ENCODE results near the gene POU2AF1.

The POU2AF1 gene

DNA sequence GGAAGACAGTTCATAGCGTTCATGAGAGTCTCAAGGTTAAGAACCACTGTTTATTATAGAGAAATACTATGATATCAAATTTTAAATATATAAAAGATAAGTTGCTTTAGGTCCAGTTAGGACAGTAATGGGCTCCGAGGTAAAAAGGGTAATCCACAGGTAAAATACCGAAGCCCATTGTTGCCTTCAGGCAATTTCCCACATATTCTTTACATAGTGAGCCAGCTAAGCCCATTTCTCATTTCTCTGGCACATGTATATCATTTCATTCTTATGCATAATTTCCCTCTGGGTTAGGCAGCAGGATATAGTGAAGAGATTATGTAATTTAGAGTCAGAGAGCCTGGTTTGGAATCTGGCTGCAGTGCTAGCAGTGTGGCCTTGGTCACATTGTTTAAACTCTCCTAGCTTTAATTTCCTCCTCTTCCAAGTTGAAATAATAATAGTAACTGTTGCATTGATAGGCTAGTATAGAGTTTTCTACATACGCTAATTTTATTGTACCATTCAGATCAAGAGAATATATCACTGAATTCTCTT lies 7.6 kb upstream of the POU2AF1 start:
- no peak for DNase-seq (ENCODE audit: low spot score)

DNA sequence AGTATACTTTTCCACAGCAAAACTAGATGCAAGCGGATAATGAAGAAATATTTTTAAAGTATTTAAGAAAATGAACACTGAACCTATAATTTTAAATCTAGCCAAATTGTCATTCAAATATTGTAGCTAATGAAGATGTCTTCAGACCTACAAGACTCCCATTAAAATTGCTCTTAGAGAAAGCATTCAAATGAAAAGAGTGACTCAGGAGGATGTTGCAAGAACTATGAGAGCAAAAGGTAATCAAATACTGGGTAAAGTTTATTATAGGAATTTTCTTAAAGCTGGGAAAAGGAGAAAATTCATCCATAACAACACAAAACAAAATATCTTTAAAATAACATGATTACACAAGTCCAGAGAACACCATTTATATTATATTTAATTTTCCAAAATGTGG lies 5.4 kb upstream of the POU2AF1 start:
- DNase-seq (ENCODE audit: low spot score): no peak

DNA sequence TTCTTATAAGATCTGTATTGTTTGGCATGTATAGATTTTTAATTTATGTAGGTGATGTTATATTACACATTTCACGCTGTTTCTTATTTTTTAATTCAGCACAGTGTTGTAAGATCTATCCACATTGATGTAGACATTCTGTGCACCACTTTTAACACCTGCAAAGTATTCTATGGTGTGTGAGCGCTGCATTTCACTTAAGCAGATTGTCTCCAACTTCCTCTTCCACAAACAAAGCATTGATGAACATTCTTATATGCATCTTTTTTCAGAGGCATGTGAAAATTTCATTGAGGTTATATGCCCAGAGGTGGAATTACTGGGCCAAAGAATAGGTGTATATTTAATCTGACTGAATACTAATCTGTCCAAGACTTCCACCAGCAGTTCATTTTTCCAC lies 3.4 kb upstream of the POU2AF1 start:
- DNase-seq (ENCODE audit: low spot score): no peak

DNA sequence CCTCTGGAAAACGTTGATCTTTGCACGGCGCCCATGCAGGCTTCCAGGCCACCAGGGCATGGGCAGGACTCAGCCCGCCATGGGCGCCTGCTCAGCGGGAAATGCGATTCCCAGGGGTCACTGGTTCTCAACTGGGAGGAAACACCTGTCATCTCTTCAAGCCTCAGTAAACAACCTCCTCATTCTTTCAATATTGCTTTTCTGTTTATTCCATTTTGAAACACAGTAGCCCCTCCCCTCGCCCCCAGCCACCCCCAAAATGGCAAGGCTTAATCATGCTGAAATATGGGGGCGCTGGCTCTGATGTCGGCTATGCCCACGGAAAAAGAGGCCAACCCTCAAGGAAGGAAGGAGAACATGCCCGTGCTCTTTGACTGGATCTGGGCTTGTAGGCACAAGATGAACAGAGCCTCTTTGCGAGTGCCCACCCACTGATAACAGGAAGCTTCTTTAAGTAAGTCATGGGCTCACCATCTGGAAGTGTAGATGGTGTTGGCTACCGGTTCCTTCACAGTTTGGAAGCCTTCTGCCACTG lies 594 bp upstream of the POU2AF1 start:
- DNase-seq (ENCODE audit: low spot score): no peak

DNA sequence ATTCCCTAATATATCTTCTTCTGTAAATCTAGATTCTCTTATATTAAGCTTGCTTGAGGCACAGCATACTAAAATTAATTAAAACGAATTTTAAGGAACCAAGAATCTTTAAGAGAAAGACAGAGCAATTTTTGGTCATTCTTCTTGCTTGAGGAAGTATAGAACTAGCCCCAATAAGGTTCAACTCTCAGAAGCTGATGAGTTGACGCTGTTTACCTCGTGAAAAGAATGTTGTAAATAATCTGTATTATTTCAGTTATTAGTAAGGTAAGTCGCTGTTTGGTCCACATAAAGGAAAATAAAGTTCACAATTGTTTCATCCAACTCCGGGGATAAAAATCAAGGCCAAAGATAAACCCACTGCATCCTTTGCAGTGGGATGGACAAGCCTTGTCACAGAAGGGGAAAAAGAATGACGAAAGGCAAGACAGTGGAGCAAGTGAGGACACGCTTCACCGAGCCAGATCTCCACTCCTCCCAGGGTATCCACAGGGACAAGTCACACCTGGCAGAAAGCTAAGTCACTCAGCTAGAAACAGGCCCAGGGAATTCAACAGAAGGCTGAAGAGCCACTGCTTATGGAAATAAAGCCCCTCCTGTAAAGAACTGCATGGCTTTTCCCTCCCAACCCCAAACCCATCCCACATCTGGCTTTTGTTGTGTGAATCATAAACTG lies 752 bp downstream of the POU2AF1 start:
- no peak for DNase-seq (ENCODE audit: low spot score)

DNA sequence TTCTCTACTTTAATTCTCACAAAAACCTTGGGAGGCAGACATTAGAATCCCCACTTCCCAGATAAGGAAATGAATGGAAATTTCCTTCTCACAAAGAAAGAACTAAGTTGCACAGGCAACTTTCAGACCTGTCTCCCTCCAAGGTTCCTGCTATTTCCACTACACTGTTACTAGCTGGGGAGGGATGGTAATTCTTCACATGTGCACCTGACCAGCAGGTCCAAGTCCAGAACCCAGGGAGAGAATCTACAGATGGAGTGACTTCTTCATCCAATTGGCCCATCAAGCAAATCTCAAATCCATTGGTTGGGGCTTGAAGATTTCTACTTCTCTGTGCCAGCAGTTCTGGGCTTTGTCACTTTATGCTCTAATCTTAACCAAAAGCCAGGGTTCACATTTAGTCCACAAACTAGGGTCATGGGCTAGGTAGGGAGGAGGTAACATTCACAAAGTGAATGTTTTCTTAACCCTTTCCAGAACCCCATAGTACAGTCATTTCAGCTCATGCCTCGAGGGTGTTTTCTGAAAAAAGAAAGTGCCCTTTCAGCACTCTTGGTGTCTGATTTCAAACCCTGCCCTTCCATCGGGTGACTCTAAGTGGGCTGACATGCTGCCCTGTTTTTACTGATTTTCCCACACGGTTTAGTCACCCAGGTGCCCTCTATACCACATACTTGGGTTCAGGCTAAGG lies 2.7 kb downstream of the POU2AF1 start:
- DNase-seq (ENCODE audit: low spot score): no peak

DNA sequence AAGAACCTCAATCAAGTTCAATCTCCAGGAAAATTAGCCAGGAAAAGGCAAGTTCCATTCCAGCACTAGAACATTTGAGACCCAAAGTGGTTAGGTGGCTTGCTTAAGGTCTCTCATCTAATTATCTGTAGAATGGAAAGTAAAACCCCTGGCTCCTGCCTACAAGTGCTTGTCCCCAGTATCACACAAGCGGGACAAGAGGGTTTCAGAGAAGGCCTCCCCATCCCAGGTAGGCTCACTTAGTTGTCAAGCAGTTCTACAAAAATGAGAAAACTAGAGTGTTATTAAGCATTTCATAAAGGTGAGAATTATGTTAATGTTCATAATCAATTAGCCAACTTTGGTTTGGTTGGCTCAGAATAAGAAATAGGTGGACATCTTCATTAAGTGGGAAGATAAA lies 5.5 kb downstream of the POU2AF1 start:
- no peak for DNase-seq (ENCODE audit: low spot score)

DNA sequence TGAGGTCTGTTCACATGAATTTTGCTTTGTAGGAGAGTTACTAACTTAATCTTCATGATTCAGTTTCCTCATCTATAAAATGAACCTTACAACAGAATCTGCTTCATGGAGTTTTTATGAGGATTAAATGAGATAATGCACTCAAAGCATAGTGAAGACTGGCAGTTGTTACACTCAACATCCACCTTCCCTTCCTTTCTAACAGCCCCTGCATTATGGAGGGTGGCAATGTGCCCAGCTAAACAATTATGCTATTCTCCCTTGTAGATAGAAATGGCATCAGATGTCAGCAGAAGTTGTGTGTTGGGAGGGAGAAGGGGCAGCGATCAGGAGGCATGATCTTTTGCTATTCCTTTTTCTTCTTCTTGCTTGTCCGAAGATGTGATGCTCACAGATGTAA lies 6.5 kb downstream of the POU2AF1 start:
- no peak for DNase-seq (ENCODE audit: low spot score)

DNA sequence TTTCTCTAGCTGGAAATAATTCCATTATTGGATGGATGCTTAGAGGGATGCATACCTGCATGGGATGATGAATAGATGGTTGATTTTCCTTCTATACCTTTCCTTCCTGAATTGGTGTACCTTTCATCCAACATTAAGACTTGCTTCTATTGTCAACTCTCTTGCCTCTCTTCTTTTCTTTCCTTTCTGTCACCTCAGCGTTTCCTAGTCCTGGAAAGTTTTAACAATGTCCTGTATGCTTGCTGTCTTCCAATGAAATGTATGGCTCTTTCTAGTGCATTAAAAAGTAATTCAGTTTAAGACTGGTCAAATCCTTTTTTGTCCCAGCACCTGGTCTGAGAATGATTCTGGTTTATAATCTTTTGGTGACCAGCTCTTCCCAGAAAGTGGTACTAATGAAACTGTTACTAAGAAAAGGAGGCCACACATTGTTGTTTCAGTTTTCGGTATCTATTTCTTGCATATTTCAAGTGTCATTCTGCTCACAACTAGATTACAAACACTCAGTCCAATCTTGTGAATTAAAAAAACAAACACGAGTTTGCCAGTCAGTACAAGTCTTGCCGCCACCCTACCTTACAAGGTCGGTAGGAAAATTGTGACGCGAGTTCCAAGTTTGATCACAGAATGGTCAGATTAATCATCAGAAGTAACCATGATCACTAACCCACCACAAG lies 8.0 kb downstream of the POU2AF1 start:
- DNase-seq (ENCODE audit: low spot score): no peak

DNA sequence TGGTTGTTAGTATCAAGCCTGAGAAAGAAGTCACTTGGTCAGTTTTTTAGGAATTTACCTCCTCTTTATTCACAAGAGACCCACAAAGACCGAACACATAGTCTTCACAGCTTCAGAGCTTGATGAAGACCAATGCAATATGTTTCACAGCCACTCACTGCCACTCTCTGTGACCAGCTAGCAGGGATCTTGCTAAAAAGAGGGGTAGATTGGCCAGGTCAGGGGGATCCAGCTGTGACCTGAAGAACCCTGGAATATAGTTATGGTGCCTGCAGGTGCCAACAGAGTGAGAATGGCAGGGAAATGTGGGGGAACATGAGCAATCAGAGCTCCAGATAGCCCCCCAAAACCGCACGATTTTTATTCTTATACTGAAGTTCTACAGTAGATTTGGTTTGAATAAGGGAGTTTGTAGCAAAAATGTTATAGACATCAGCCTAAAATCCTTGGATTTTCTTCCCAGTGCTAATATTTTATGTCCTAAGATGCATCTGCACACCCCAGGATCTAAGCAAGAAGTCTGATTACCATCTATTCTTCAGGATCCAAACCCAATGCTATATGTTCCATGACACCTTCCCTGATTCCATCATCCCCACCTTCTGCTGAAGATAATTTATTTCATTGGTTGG lies 8.7 kb downstream of the POU2AF1 start:
- DNase-seq (ENCODE audit: low spot score): no peak

DNA sequence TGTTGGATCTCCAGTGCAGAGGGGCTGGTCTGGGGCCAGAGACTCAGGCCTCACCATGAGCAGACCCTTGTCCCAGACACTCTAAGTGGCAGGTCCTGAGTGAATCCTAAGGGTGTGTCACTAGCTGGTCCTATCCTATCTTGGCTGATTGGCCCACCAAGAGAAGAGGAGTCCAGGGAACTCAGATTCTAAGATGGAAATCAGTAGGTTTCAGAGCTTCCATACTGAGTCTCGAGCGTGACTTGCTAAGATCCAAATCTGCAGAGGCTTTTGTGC lies 10.9 kb downstream of the POU2AF1 start:
- DNase-seq (ENCODE audit: low spot score): no peak

DNA sequence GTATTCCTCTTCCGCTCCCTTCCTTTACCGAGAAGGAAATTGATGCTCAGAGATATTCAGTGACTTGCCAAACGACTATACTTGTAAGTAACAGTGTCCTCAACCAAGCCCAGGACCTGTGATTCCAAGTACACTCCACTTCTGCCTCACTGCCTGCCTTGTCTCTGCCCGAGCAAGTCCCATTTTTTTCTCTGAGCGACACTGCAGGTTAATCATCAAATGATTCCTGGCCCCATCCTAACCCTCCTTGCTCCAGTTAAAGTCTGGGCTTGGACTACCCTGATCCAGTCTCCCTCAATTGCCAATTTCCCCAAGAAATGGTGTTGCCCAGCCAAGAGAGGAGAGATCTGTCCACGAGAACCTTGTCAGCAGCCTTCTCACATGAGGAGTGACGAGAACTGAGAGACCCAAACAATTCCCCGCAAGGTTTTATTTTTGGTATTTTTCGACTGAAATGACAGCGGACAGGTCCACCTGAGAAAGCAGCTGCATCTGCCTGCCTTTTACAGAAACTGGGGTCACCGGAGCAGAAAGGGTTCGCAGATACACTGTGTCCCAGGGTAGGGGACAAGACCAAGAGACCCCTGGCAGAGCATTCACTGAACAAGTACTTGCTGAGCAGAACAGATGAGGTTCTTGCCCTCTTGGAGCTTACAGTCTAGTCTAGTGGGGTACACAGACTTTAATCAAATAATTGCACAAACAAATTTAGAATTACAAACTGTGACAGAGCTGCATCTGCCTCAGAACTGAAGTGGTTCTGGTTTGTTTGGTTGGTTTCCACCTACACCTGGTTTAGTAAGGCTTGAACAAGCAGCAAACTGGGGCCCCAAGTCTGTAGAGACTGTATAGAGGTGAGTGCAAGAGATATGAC lies 11.4 kb downstream of the POU2AF1 start:
- no peak for DNase-seq (ENCODE audit: low spot score)

DNA sequence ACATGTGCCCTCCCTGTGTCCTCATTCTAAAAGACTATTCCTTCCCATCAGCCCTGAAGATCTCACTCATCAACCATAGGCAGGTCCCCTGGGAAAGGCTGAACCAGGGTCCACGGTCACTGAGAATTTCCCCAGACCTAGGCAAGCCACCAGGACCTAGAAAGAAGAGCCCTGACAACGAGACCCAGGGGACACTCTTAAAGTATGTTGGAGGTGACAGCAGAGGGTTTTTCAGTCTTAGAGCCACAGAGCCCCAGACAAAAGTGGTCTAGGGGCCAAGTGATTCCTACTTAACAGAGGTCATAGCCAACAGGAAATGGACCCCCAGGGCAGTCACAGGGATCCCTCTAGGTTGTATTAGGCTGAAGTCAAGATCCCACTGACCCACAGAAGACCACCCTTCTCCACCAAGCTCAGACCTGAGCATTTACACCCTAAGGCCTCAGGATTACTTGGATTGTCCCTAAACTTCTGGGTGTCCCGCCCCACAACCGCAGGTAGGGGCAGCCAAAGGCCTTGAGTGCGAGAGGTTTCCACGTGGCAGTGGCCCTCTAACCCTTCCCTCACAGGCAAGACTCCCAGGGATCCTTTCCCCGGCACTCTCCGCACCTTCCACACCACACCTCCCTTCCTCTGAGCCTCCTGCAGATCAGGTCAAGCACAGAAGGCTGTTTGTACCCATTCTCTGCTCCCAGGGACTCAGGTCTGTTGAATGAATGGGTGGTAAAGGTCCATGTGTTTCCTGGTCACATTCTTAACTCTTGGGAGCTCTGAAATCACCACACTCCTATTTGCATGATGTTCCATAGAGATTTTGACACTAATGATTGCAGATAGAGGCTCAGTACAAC lies 12.3 kb downstream of the POU2AF1 start:
- DNase-seq (ENCODE audit: low spot score): no peak

DNA sequence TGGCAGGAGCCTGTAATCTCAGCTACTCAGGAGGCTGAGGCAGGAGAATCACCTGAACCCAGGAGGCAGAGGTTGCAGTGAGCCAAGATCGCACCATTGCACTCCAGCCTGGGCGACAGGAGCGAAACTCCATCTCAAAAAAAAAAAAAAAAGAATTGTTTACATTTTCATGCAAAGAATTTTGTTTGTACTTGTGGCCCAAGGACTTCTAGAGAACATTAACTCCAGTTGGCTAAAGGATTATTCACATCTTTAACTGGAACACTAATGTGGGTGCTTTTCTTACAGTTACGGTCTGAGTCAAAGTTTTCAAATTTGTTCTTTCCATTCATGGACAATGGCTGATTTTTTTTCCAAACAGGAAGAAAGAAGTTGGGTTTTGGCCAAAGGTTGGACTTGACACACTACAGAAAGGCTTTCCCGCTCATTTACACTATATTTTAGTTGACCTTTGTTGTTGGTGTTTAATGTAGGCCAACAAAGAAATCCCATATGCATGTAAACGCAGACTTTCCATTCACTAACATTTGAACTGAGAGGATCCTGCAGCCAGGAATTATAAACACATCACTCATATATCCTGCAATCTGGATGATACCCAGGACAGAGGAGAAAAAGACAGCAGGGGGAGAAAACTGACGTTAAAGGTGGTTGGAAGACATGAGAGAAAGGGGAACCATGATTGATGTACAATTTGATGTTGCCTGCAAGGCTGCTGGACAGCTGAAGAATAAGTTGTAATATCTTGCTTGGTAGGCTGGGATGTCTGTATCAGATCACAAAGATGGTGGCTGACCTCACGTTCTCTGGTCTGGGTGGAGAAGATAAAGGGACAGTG lies 13.1 kb downstream of the POU2AF1 start:
- DNase-seq (ENCODE audit: low spot score): no peak

DNA sequence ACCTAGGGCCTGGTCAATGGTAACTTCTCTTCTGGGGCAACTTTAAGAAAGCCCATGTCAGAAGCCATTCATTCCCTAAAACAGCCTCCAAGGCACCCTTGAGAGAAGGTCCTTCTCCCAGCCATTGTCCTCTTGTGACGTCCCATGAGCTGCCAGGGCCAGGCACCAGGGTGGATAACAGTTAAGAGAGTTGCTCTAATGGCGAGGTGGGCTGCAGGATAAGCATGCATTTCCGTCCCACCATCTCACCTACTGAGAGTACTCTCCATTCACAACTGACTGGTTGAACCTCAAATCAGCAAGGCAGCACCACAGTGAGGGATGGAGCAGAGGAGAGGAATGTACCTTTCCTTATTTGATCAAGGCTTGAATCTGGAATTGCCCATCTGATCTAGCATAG lies 14.6 kb downstream of the POU2AF1 start:
- no peak for DNase-seq (ENCODE audit: low spot score)

DNA sequence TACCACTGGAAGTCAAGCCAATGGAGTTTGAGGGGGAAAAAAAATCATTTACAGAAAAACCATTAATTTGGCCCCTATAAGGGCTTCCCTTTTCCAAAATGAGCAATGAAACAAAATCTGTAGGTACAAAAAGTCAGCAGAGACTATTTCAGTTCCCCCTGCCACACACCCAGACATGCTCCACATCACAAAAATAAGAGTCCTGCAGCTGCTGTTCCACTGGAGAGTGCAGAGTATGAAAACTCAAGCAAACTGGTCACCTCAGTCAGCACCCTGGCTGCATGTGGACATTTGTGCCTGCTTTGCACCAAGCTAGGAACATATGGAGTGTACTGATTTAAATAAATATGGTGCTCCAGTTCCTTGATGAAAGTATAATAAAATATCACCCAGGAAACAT lies 15.1 kb downstream of the POU2AF1 start:
- DNase-seq (ENCODE audit: low spot score): no peak

DNA sequence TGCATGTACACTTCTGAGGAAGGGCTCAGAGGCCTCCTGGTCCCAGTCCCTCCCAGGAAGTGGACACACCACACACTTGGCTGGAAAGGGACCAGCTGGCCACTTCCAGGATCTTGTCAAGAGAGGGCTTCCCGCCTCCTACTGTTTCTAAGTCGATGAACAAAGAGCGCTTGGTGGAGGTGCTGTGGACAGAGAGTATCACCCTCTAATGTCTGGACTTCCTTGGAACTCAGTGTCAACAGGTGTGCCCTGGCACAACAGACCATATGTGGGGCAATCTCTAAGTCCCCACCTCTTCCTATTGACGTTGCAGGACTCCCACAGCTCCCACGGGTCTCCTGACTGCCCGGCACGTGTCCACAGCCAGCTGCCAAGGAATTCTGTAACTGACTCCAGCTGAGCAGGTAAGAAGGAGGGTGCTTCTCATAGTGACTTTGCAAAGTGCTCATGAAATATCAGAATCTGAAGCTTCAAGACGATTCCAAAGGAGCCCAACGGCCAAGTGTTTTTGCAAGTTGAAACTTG lies 16.1 kb downstream of the POU2AF1 start:
- DNase-seq (ENCODE audit: low spot score): no peak

DNA sequence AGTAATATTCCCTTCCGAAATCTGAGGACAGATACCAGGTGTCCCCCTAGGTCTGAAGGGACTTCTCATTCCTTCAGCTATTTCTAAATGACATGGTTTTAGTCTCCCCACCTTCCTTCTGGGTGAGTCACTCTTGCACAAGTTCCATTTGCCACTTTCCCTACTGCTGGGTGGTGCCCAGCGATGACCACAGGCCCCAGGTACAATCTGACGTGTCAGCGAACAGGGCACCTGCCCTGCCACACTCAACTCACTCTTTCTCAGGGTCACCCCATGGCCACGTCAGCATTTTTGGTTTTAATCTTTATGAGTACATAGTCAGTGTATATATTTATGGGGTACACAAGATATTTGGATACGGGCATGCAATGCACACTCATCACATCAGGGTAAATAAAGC lies 17.2 kb downstream of the POU2AF1 start:
- DNase-seq (ENCODE audit: low spot score): no peak

DNA sequence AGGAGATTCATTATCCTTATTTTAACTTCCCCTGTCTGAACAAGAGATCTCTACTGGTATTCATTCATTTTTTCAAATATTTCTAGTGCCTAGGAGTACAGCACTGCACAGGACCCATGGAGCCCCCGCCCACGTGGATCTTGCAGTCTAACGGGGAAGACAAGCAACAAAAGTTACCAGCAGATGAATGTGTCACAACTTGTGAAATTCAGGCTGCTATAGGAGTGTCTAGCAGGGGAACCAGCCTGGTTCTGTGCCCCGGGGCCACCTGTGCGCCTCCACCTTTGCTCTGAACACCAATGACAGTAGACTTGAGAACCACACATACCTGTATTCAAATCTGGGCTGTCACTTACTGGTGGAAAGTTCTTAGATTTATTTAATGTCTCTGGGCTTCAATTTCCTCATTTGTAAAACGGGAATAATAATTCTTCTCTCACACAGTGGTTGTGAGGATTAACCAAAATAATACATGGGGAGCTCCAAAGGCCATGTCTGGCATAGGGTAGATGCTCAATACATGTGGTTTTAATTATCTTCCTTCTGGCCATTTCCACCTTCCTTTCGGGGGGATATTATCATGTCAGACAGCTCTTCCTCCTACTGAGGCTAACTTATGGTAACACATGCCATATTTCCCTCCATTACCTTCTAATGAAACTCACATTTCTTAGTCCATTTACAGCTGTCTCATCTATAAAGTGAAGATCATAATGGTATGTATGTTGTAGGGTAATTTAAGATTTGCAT lies 17.8 kb downstream of the POU2AF1 start:
- no peak for DNase-seq (ENCODE audit: low spot score)

All from CD4-positive, alpha-beta T cell treated with Interleukin-6 at 100 ng/mL for 8 hours (primary cell).